H9 (cell line): ENCODE results near the gene RIOX2. TPM values are rescaled to one million over a fixed set of nuclear protein-coding genes. Genes with fewer than 3 reads are reported as not detected.

Source experiments
- DNase-seq: peaks from one replicate; pipeline ENCODE4 v3.0.0-alpha.2; 2017
- H2AFZ ChIP-seq: one replicate; pipeline ENCODE4 v1.6.1; 2013; ENCODE audit warnings: mild to moderate bottlenecking, low read length, control low read depth, moderate library complexity
- H2AK5ac ChIP-seq: 2 replicates; pipeline ENCODE4 v1.6.1; 2013; ENCODE audit warnings: low read length, control low read depth, mixed read lengths; ENCODE audit not compliant: insufficient read length
- H2BK120ac ChIP-seq: one replicate; pipeline ENCODE4 v1.6.1; 2013; ENCODE audit warnings: low read depth, mild to moderate bottlenecking, low read length, control low read depth, inconsistent platforms; ENCODE audit not compliant: poor library complexity, severe bottlenecking
- H2BK12ac ChIP-seq: 2 replicates; pipeline ENCODE4 v1.6.1; 2013; ENCODE audit warnings: low read length, control low read depth, mixed read lengths, low read depth; ENCODE audit not compliant: insufficient read length
- H2BK15ac ChIP-seq: 2 replicates; pipeline ENCODE4 v1.6.1; 2013; ENCODE audit warnings: low read depth, low read length, control low read depth
- H2BK20ac ChIP-seq: one replicate; pipeline ENCODE4 v1.6.1; 2013; ENCODE audit warnings: low read depth, mild to moderate bottlenecking, low read length, control low read depth, inconsistent platforms; ENCODE audit not compliant: poor library complexity, severe bottlenecking
- H2BK5ac ChIP-seq: 2 replicates; pipeline ENCODE4 v1.6.1; 2013; ENCODE audit warnings: low read length, control low read depth, mixed read lengths; ENCODE audit not compliant: insufficient read length
- H3K14ac ChIP-seq: 2 replicates; pipeline ENCODE4 v1.6.1; 2013; ENCODE audit warnings: low read length, control low read depth; ENCODE audit not compliant: insufficient read depth
- H3K18ac ChIP-seq: 2 replicates; pipeline ENCODE4 v1.6.1; 2013; ENCODE audit warnings: low read depth, mild to moderate bottlenecking, mixed read lengths, low read length, control low read depth; ENCODE audit not compliant: insufficient read length
- H3K23ac ChIP-seq: 2 replicates; pipeline ENCODE4 v1.6.1; 2013; ENCODE audit warnings: low read length, control low read depth, mixed read lengths, low read depth; ENCODE audit not compliant: insufficient read length
- H3K23me2 ChIP-seq: 2 replicates; pipeline ENCODE4 v1.6.1; 2013; ENCODE audit warnings: low read depth, mild to moderate bottlenecking, mixed read lengths, low read length, control low read depth; ENCODE audit not compliant: insufficient read length, poor library complexity, severe bottlenecking
- H3K27ac ChIP-seq: 2 replicates; pipeline ENCODE4 v1.5.1; 2013; ENCODE audit warnings: low read length, control low read depth, mixed read lengths, low read depth; ENCODE audit not compliant: insufficient read length
- H3K27me3 ChIP-seq: 2 replicates; pipeline ENCODE4 v1.6.1; 2013; ENCODE audit warnings: low read length, control low read depth, inconsistent platforms; ENCODE audit not compliant: insufficient read depth
- H3K4ac ChIP-seq: 2 replicates; pipeline ENCODE4 v1.6.1; 2013; ENCODE audit warnings: low read depth, mild to moderate bottlenecking, control low read depth, inconsistent platforms, low read length, moderate library complexity
- H3K4me1 ChIP-seq: 2 replicates; pipeline ENCODE4 v1.6.1; 2013; ENCODE audit warnings: low read length, control low read depth, inconsistent platforms; ENCODE audit not compliant: insufficient read depth
- H3K4me2 ChIP-seq: 2 replicates; pipeline ENCODE4 v1.6.1; 2013; ENCODE audit warnings: low read length, control low read depth, mixed read lengths; ENCODE audit not compliant: insufficient read length, insufficient read depth
- H3K56ac ChIP-seq: 2 replicates; pipeline ENCODE4 v1.6.1; 2013; ENCODE audit warnings: low read depth, mild to moderate bottlenecking, mixed read lengths, low read length, control low read depth; ENCODE audit not compliant: insufficient read length
- H3K79me1 ChIP-seq: 2 replicates; pipeline ENCODE4 v1.6.1; 2013; ENCODE audit warnings: low read depth, mild to moderate bottlenecking, moderate library complexity, low read length, control low read depth, inconsistent platforms; ENCODE audit not compliant: insufficient read depth, poor library complexity, severe bottlenecking
- H3K79me2 ChIP-seq: 2 replicates; pipeline ENCODE4 v1.6.1; 2013; ENCODE audit warnings: low read length, control low read depth, inconsistent platforms; ENCODE audit not compliant: insufficient read depth
- H3K9ac ChIP-seq: 2 replicates; pipeline ENCODE4 v1.6.1; 2013; ENCODE audit warnings: low read length, control low read depth, mixed read lengths; ENCODE audit not compliant: insufficient read length; ENCODE audit errors: extremely low read depth
- H3K9me3 ChIP-seq: one replicate; pipeline ENCODE4 v1.6.1; 2013; ENCODE audit warnings: low read depth, low read length, inconsistent platforms; ENCODE audit not compliant: control insufficient read depth
- H3T11ph ChIP-seq: one replicate; pipeline ENCODE4 v1.6.1; 2013; ENCODE audit warnings: mild to moderate bottlenecking, low read length, control low read depth, inconsistent platforms
- H4K20me1 ChIP-seq: one replicate; pipeline ENCODE4 v1.6.1; 2013; ENCODE audit not compliant: control insufficient read depth, insufficient read length, insufficient read depth
- H4K5ac ChIP-seq: 2 replicates; pipeline ENCODE4 v1.6.1; 2013; ENCODE audit warnings: low read depth, mild to moderate bottlenecking, mixed read lengths, low read length, control low read depth; ENCODE audit not compliant: insufficient read length
- H4K8ac ChIP-seq: replicated peaks from 2 replicates; pipeline ENCODE4 v1.6.1; 2013; ENCODE audit warnings: low read length, control low read depth, mixed read lengths, low read depth; ENCODE audit not compliant: insufficient read length
- H4K91ac ChIP-seq: 2 replicates; pipeline ENCODE4 v1.6.1; 2013; ENCODE audit warnings: low read depth, mild to moderate bottlenecking, moderate library complexity, mixed read lengths, low read length, control low read depth; ENCODE audit not compliant: insufficient read length
- H3K27ac Mint-ChIP-seq, 3 experiments: 2 replicates in 2 of 3; 3 replicates in 1 of 3; pipeline ENCODE4 v1.8.0; 2020 to 2021; ENCODE audit warnings: mixed read lengths in 3 of 3, mild to moderate bottlenecking in 1 of 3, moderate library complexity in 1 of 3
- H3K27me3 Mint-ChIP-seq: 2 replicates; pipeline ENCODE4 v1.8.0; 2021; ENCODE audit warnings: low read depth, mild to moderate bottlenecking, moderate library complexity, mixed read lengths
- H3K36me3 Mint-ChIP-seq, 3 experiments: 2 replicates in 2 of 3; 3 replicates in 1 of 3; pipeline ENCODE4 v1.8.0; 2020 to 2021; ENCODE audit warnings: low read depth in 3 of 3, mixed read lengths in 3 of 3; ENCODE audit not compliant: insufficient read depth in 1 of 3
- H3K4me1 Mint-ChIP-seq, 2 experiments: 2 replicates each; pipeline ENCODE4 v1.8.0; 2020; ENCODE audit warnings: mixed read lengths in 2 of 2
- H3K4me3 Mint-ChIP-seq, 2 experiments: 2 replicates in 1 of 2; 3 replicates in 1 of 2; pipeline ENCODE4 v1.8.0; 2020 to 2021; ENCODE audit warnings: mild to moderate bottlenecking in 2 of 2, mixed read lengths in 2 of 2, moderate library complexity in 1 of 2
- H3K9me3 Mint-ChIP-seq, 2 experiments: 2 replicates in 1 of 2; 3 replicates in 1 of 2; pipeline ENCODE4 v1.8.0; 2020; ENCODE audit warnings: mild to moderate bottlenecking in 2 of 2, mixed read lengths in 2 of 2, moderate library complexity in 1 of 2
- CTCF ChIP-seq: fragments of 200-600 bp; sonication (generic); conservative IDR thresholded peaks from 3 replicates; pipeline ENCODE4 v1.8.0; 2021; ENCODE audit warnings: antibody characterized with exemption, mild to moderate bottlenecking
- WGBS: extraction: QIAGEN DNeasy Blood & Tissue Kit; methylation state at CpG from one replicate; pipeline ENCODE4 v1.1.7; 2013; ENCODE audit warnings: missing lambda C conversion rate, low lambda C conversion rate, mixed read lengths; ENCODE audit not compliant: insufficient read length; ENCODE audit errors: extremely low coverage; 5-methylcytosine and 5-hydroxymethylcytosine counted together
- total RNA-seq: library from RNA; stranded (reverse); gene quantifications from 2 replicates; pipeline ENCODE4 v1.2.1, GENCODE V29; 2021

Gene RIOX2
- total RNA-seq, 1 experiment from 2014 or later, result 15.5 TPM

- H4K5ac ChIP-seq, result no peak overlapping the region
- no peaks in the 10 kb centered on the region for H3K4me1 ChIP-seq
- H2AK5ac ChIP-seq, result no peak overlapping the region
- no peaks in the 10 kb centered on the region for H3K23me2 ChIP-seq
- Mint-ChIP-seq H3K4me3 (no peak overlapping the region), H3K27ac (peak overlapping the region in 2 of 3 experiments; percentile 0 to 2; a peak in 2 of 7 replicates), H3K27me3 (no peaks in the 10 kb centered on the region), H3K9me3 (no peaks in the 10 kb centered on the region), H3K4me1 (0 out of 4 replicates have a peak, but pooled peaks cover 0 to 3% of the 10 kb centered on the region in 2 experiments), H3K36me3 (peaks cover 4 to 27% (median 8%) of the 10 kb centered on the region in 3 experiments; a peak in 6 of 7 replicates)
- no peaks in the 10 kb centered on the region for H3K79me2 ChIP-seq
- no peaks in the 10 kb centered on the region for H4K20me1 ChIP-seq
- H3T11ph ChIP-seq, result no peak overlapping the region
- no peak for TF ChIP-seq CTCF
- DNase-seq, result no peak
- no peak overlapping the region for H2BK120ac ChIP-seq
- no peaks in the 10 kb centered on the region for H3K79me1 ChIP-seq
- H4K8ac ChIP-seq, result no peak overlapping the region
- H3K56ac ChIP-seq, result no peak overlapping the region
- no peak overlapping the region for H3K4ac ChIP-seq
- H3K4me2 ChIP-seq, result no peak overlapping the region
- H3K18ac ChIP-seq, result no peak overlapping the region
- no peak overlapping the region for H2BK20ac ChIP-seq
- H3K9ac ChIP-seq, result no peak overlapping the region
- no peak overlapping the region for H2AFZ ChIP-seq
- H2BK15ac ChIP-seq, result no peak overlapping the region
- no peaks in the 10 kb centered on the region for H3K27me3 ChIP-seq
- H3K9me3 ChIP-seq, result no peaks in the 10 kb centered on the region
- no peak overlapping the region for H3K27ac ChIP-seq
- WGBS, result no CpG with 5 or more reads among the region's 5 CpGs
- no peak overlapping the region for H2BK12ac ChIP-seq
- H4K91ac ChIP-seq, result no peak overlapping the region
- no peak overlapping the region for H3K23ac ChIP-seq
- H3K14ac ChIP-seq, result no peak overlapping the region
- H2BK5ac ChIP-seq, result no peak overlapping the region
Measured at GRCh38 chr3:97948351-97949109, 23.7 kb downstream of the RIOX2 start.
